Skin epidermis (tissue), 12 donors: Measurements from ENCODE around the gene BAD.
A peak's percentile ranks its signal among the peaks of the same experiment; 100 is the strongest.

ENCODE experiments used
- H3K27ac ChIP-seq, 21 experiments: fragments of 200-600 bp; sonication (generic) in 11 of 21; one replicate each; pipeline ENCODE4 v1.5.0; 2020; ENCODE audit warnings: mild to moderate bottlenecking in 3 of 21, inconsistent platforms in 2 of 21, moderate library complexity in 2 of 21
- H3K4me3 ChIP-seq, 7 experiments: fragments of 200-600 bp; sonication (generic) in 2 of 7; one replicate each; pipeline ENCODE4 v1.5.0; 2020; ENCODE audit warnings: inconsistent platforms in 2 of 7, mild to moderate bottlenecking in 2 of 7, moderate library complexity in 1 of 7

The BAD gene

DNA sequence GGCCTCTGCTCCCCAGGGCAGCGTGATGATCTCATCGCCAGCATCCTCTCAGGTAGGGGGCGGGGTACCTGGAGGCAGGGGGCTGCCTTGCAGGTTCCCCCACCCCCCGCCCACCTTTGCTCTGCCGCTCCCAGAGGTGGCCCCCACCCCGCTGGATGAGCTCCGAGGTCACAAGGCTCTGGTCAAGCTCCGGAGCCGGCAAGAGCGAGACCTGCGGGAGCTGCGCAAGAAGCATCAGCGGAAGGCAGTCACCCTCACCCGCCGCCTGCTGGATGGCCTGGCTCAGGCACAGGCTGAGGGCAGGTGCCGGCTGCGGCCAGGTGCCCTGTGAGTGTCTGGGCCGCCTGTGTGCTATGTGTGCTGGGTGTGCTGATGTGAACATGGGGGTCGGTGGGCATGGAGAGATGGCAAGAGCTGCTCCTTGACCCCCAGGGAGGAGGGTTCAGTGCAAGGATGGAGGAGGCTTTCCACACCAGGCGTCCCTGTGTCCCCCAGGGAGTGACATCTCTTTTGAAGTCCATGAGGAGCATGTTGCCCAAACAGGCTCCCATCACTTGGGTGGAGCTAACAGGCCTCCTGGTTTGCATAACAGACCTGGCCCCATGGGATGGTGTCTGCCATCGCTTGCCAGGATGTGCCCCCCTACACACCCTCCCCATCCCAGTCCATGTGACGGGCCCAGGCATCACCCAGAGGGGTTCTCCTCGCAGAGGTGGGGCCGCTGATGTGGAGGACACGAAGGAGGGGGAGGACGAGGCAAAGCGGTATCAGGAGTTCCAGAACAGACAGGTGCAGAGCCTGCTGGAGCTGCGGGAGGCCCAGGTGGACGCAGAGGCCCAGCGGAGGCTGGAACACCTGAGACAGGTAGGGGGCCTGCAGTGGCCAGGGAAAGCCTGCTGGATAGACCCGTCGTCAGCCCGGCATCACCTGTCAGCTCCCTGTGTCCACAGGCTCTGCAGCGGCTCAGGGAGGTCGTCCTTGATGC lies 19.0 kb downstream of the BAD start:
- no peak overlapping the region for H3K27ac ChIP-seq
- no peak overlapping the region for H3K4me3 ChIP-seq

- Histone ChIP-seq H3K4me3 (no peak overlapping the region), H3K27ac (no peak overlapping the region)
Measured at GRCh38 chr11:64264371-64264852, 20.1 kb downstream of the BAD start.

DNA sequence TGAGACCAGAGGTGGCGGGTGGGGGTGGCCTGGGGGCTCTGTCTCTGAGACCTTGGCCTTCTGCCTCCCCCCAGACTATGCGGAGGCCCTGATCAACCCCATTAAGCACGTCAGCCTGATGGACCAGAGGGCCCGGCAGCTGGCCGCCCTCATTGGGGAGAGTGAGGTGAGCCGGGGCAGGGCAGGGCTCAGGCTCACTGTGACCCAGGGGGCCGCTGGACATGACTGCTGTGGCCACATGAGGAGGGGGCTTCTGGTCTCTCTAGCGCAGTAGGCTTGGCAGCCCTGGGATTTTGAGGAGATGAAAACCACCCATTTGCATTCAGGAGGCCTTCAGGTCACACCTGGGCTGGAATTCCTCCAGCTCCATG lies 20.5 kb downstream of the BAD start:
- H3K4me3 ChIP-seq: no peak overlapping the region
- peak overlapping the region in 1 of 21 experiments; percentile 18 for H3K27ac ChIP-seq

- Histone ChIP-seq H3K4me3 (no peak overlapping the region), H3K27ac (peak overlapping the region in 1 of 21 experiments; percentile 18)
Measured at GRCh38 chr11:64263021-64263946, 21.2 kb downstream of the BAD start.

DNA sequence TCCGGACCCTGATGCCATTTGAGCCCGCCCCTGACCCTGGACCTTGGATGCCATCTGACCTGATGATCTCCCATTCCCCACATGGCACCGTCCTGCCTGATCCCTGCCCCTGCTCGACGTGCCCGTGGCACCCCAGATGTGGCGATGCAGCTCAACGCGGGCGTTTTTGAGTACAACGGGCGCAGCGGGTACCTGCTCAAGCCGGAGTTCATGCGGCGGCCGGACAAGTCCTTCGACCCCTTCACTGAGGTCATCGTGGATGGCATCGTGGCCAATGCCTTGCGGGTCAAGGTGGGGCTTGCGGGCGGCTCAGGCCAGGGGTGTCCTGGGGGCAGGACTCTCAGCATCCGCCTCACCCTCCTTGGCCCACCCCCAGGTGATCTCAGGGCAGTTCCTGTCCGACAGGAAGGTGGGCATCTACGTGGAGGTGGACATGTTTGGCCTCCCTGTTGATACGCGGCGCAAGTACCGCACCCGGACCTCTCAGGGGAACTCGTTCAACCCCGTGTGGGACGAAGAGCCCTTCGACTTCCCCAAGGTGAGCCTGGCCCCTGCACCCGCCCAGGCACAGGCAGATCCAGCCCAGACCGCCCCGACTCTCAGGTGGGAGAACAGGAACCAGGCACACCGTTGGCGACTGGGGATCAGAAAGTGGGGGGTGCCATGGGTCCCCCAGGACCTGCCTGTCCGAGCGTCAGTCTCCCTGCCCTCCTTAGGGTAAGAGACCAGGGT lies 22.0 kb downstream of the BAD start:
- H3K4me3 ChIP-seq: no peak overlapping the region
- H3K27ac ChIP-seq: no peak overlapping the region

DNA sequence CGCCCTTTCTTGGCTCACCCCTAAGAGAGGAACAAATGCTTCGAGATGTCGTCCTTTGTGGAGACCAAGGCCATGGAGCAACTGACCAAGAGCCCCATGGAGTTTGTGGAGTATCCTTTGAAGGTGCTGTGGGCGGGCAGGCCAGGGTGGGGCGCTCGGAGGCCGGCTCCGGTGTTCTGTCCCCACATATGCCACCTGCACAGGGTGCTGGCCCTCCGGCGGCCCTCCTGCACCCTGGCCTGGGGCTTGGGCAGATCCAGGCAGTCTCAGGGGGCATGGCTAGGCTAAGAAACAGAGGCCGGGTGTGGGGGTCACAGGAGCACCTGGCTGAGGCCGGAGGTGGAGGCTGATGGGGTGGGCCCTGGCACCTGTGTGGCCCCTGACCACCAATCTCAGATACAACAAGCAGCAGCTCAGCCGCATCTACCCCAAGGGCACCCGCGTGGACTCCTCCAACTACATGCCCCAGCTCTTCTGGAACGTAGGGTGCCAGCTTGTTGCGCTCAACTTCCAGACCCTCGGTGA lies 22.8 kb downstream of the BAD start:
- Histone ChIP-seq H3K4me3 (no peak overlapping the region), H3K27ac (no peak overlapping the region)

DNA sequence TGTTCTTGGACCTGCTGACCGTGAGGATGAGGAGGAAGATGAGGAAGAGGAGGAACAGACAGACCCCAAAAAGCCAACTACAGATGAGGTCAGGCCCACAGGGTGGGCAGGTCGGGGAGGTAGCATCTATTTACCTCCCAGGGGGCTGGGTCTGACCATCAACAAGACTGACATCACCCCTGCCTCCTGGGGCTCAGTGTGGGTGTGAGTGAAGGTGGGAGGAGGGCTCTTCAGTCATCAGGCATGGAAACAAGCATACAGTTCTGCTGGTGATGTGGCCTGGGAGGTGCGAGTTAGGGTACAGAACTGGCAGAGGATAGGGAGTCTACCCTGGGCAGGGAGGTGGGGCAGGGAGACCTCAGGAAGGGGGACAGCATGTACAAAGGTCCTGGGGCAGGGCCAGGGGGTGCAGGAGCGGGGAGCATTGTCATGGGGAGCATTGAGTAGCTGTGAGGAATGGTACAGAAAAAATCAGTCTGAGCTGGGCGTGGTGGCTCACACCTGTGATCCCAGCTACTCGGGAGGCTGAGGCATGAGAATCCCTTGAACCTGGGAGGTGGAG lies 24.2 kb downstream of the BAD start:
- Histone ChIP-seq H3K4me3 (no peak overlapping the region), H3K27ac (no peak overlapping the region)

DNA sequence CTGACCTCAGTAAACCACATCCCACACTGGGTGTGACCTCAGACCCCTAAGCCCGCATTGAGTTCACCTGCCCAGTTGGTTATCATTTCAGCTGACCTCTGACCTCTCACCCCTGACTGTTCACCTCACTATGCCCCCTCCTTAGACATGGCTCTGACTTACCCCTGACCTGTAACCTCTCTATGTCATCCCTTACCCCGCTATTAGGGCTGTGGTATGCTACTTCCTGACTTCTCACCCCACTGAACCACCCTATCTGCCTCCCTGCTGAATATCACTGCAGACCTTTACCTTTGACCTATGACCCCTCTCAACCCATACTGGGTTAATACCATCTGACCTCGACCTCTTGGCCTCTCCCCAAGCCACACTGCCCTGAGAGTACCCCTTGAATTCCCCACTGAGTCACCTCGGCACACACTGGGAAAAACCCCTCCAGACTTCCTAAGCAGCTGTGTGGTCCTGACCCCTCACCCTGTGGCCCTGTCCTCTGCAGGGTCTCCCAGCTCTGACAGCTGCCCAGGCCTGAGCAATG lies 24.9 kb downstream of the BAD start:
- Histone ChIP-seq H3K27ac (no peak overlapping the region), H3K4me3 (no peak overlapping the region)

- H3K4me3 ChIP-seq: no peak overlapping the region
- no peak overlapping the region for H3K27ac ChIP-seq
Measured at GRCh38 chr11:64258946-64259532, 25.4 kb downstream of the BAD start.

DNA sequence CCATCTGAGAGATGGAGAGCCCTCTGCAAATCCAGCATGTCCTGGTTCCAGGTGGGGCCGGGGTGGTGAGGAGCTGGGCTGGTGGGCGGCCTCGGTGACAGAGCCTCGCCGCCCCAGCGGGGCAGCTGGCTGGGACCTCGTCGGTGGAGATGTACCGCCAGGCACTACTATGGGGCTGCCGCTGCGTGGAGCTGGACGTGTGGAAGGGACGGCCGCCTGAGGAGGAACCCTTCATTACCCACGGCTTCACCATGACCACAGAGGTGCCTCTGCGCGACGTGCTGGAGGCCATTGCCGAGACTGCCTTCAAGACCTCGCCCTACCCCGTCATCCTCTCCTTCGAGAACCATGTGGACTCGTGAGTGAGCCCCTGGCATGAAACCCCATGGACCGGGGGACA lies 26.1 kb downstream of the BAD start:
- Histone ChIP-seq H3K27ac (no peak overlapping the region), H3K4me3 (no peak overlapping the region)

DNA sequence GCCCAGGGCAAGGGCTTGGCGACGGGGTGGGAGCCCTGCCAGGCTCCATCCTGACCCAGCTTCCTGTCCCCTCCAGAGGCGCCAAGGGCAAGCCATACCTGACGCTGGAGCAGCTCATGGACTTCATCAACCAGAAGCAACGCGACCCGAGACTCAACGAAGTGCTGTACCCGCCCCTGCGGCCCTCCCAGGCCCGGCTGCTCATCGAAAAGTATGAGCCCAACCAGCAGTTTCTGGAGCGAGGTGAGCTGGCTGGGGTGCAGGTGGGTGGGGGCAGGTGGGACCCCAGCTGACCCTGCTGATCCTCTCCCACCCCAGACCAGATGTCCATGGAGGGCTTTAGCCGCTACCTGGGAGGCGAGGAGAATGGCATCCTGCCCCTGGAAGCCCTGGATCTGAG lies 28.2 kb downstream of the BAD start:
- no peak overlapping the region for H3K27ac ChIP-seq
- no peak overlapping the region for H3K4me3 ChIP-seq

DNA sequence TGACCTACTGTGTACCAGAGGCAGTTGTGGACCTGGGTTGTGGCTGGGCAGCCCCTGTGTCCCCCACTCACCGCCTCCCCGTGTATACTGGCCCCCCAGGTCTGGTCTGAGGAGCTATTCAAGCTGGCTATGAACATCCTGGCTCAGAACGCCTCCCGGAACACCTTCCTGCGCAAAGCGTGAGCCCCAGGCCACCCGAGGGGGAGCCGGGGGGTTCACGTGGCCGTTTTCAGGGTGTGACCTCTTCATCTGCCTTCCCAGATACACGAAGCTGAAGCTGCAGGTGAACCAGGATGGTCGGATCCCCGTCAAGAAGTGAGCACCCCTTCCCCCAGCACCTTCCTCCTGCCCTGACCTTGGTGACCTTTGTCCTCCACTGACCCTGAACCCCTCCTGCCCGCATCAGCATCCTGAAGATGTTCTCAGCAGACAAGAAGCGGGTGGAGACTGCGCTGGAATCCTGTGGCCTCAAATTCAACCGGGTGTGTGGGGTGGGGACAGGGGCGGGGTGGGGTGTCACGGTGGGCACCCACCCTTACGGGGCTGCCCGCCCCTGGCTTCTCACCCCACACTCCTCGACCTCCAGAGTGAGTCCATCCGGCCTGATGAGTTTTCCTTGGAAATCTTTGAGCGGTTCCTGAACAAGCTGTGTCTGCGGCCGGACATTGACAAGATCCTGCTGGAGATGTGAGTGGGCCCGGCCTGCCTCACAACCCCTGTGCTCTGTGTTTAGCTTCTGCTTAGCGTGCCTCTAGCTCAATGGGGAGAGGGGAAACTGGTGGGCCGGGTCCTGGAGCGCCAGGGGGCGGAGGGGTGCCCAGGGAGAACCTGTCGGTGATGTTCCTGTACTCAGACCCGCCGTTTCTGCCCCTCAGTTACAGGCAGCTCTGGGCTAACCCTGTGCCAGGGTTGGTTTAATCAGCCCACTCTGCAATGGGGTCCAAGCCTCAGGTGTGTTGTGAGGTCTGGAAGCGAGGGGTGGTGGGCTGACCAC lies 29.0 kb downstream of the BAD start:
- Histone ChIP-seq H3K4me3 (no peak overlapping the region), H3K27ac (no peak overlapping the region)

GRCh38 chr11:64254326-64254725 lies 30.1 kb downstream of the BAD start:
- Histone ChIP-seq H3K4me3 (no peak overlapping the region), H3K27ac (peak overlapping the region in 1 of 21 experiments; percentile 87)

DNA sequence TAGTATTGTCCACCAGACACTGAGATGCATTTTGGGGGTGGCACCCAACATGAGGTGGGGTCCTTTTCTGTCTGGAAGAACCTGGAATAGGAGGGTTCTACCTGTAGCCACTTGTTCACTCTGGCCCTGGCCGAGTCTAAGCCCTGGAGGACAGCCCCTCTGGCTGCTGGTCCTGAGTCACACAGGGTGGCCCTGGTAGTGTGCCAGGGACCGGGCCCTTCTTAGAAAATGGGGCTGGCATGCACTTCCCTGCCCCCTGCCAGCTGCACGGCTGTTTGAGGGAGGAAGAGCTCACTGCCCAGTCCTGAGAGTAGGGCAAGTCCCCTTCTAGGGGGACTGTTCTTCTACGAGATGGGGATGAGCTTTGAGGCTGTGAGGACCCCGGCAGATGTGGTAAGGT lies 31.0 kb downstream of the BAD start:
- peak overlapping the region in 1 of 21 experiments; percentile 87 for H3K27ac ChIP-seq
- no peak overlapping the region for H3K4me3 ChIP-seq

- H3K4me3 ChIP-seq: peak overlapping the region in 3 of 7 experiments; percentile 63 to 87 (median 67)
- H3K27ac ChIP-seq: peak overlapping the region in 5 of 21 experiments; percentile 68 to 87 (median 79)
Measured at GRCh38 chr11:64253043-64253442, 31.4 kb downstream of the BAD start.

DNA sequence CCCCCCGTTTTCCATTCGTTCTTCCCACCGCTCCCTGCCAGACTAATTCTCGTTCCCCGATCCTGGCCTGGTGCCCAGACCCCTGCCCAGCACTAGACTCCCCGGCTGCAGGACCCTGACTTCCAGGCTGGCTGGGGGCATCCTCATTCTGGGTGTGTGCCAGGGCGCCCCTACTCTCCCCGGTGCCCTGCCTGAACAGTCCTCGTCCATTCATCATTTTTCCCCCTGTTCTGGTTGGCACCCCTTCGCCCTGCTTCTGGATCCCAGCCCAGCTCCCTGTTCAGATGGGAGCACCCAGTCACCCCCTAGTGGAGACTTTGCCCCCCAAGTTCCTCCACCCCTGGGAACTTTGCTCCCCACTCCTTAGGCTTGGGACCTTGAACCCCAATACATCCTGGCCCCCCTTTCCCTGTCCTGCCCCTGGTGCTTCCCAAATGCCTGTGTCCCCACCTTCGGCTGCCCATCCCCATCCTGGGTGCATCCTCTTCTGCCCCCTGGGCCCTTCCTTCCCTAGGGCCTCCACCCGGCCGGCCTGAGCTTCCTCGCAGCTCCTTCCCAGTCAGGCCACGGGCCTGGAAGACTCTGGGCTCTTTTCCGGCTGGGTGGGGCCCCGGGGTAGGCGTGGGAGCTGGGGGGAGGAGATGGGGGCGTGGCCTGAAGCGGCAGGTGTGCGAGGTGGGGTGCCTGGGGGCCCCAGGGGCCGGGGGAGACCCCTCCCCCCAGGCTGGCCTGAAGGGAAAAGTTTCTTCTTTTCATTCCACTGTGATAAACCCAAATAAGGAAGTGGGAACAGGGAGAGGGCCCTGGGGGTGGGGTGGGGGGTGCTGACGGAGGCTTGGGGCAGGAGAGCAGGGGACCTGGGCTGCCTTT lies 32.2 kb downstream of the BAD start:
- Histone ChIP-seq H3K4me3 (peak overlapping the region; percentile 55 to 91 (median 70)), H3K27ac (peak overlapping the region; percentile 11 to 90 (median 80))

DNA sequence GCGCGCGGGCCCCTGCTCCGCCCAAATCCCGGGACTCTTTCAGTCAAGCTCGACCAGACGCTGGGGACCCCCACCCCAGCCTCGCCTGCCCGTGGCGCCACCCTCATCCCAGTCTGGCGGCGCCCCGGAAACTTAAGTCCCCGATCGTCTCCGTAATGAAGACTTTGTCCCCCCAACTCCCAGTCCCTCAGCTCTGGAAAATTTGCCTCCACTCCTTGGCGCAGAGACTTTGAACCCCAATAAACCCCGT lies 32.8 kb downstream of the BAD start:
- Histone ChIP-seq H3K4me3 (peak overlapping the region; percentile 55 to 91 (median 70)), H3K27ac (peak overlapping the region; percentile 11 to 90 (median 80))
